G401 (cell line): Measurements from ENCODE around the gene TM2D1. TPM values are rescaled to one million over a fixed set of nuclear protein-coding genes. Genes with fewer than 3 reads are reported as not detected.

ENCODE experiments used
- total RNA-seq: library from RNA; depleted of rRNA; stranded (reverse); fragments of >200 nt; shearing (Covaris generic); gene quantifications from 2 replicates; pipeline ENCODE4 v1.2.3, GENCODE V29; 2014; rRNA removed

TM2D1 gene
- total RNA-seq, 1 experiment from 2014 or later: 26.0 TPM

Other genes with a start within 250 kb of the TM2D1 start
- gene PATJ, start 17.3 kb upstream of the TM2D1 start, total RNA-seq: 2.6 and 6.0 TPM in 2 replicates